Activated naive CD4-positive, alpha-beta T cell treated with anti-CD3 and anti-CD28 coated beads for 36 hours (primary cell): ENCODE data around the gene WSB1. TPM values are rescaled to one million over a fixed set of nuclear protein-coding genes. Genes with fewer than 3 reads are reported as not detected.
A peak's percentile ranks its signal among the peaks of the same experiment; 100 is the strongest.

Source experiments
- CTCF ChIA-PET: fragments of 350-600 bp; sonication (Branson Sonifier 250); formaldehyde crosslinking; loops from one replicate; lab custom pipeline; 2021; ENCODE audit warnings: antibody characterized with exemption; lab: Charles Lee
- DNase-seq: peaks from one replicate; pipeline ENCODE4 v3.0.0-alpha.2; 2020
- H3K27ac Mint-ChIP-seq: one replicate; pipeline ENCODE4 v1.8.0; 2021; ENCODE audit warnings: mild to moderate bottlenecking, mixed read lengths
- H3K27me3 Mint-ChIP-seq: one replicate; pipeline ENCODE4 v1.8.0; 2021; ENCODE audit warnings: low read depth, mixed read lengths
- H3K36me3 Mint-ChIP-seq: one replicate; pipeline ENCODE4 v1.8.0; 2021; ENCODE audit warnings: low read depth, mixed read lengths
- H3K4me1 Mint-ChIP-seq: one replicate; pipeline ENCODE4 v1.8.0; 2021; ENCODE audit warnings: low read depth, mixed read lengths
- H3K4me3 Mint-ChIP-seq: one replicate; pipeline ENCODE4 v1.8.0; 2021; ENCODE audit warnings: mild to moderate bottlenecking, moderate library complexity, mixed read lengths
- H3K9me3 Mint-ChIP-seq: one replicate; pipeline ENCODE4 v1.8.0; 2021; ENCODE audit warnings: mixed read lengths
- intact Hi-C: fragments of 100-400 bp; cut with micrococcal nuclease; formaldehyde crosslinking; loops from one replicate; pipeline ENCODE4 v1.15.1; 2023
- total RNA-seq, 2 experiments: library from RNA; stranded (reverse); gene quantifications; one replicate each; pipeline ENCODE4 v1.2.3, GENCODE V29; 2021

The WSB1 gene
- total RNA-seq, 2 experiments from 2014 or later, result 112 to 118 TPM

GRCh38 chr17:27329146-27329805 is 35.4 kb downstream of the WSB1 start:
- H3K9me3 Mint-ChIP-seq, result no peaks in the 10 kb centered on the region
- peaks cover 3% of the 10 kb centered on the region for H3K27me3 Mint-ChIP-seq
- DNase-seq, result no peak
- CTCF ChIA-PET, result interaction anchor here (1.1 to 4.2 kb wide), 2 partner anchors 93 to 94 kb away, joined by 4 to 22 read pairs; no protein-coding TSS in a partner anchor
- H3K27ac Mint-ChIP-seq, result no peak overlapping the region
- H3K36me3 Mint-ChIP-seq, result no peaks in the 10 kb centered on the region
- peaks cover 20% of the 10 kb centered on the region for H3K4me1 Mint-ChIP-seq
- no peak overlapping the region for H3K4me3 Mint-ChIP-seq
- intact Hi-C loops, result no loop called here

- intact Hi-C loops, result loop anchor here (1.0 to 2.0 kb wide), 9 partner anchors 17 to 319 kb away; partner anchors contain the start of gene WSB1
- H3K27me3 Mint-ChIP-seq, result peaks cover 3% of the 10 kb centered on the region
- no peaks in the 10 kb centered on the region for H3K9me3 Mint-ChIP-seq
- H3K4me3 Mint-ChIP-seq, result peak overlapping the region; percentile 75
- no peaks in the 10 kb centered on the region for H3K36me3 Mint-ChIP-seq
- no peak for DNase-seq
- CTCF ChIA-PET, result interaction anchor here (0.7 to 2.2 kb wide), 7 partner anchors 10 to 96 kb away, joined by 3 to 19 read pairs (median 5); no protein-coding TSS in a partner anchor
- H3K4me1 Mint-ChIP-seq, result peaks cover 20% of the 10 kb centered on the region
- peak overlapping the region; percentile 64 for H3K27ac Mint-ChIP-seq
Observed at GRCh38 chr17:27332047-27332393, 38.1 kb downstream of the WSB1 start.

GRCh38 chr17:27332485-27333409 is 38.8 kb downstream of the WSB1 start:
- DNase-seq, result peak; percentile 97
- peaks cover 3% of the 10 kb centered on the region for H3K27me3 Mint-ChIP-seq
- peaks cover 20% of the 10 kb centered on the region for H3K4me1 Mint-ChIP-seq
- H3K36me3 Mint-ChIP-seq, result no peaks in the 10 kb centered on the region
- CTCF ChIA-PET, result interaction anchor here (0.8 to 3.9 kb wide), 23 partner anchors 11 to 319 kb away, joined by 3 to 110 read pairs (median 5); no protein-coding TSS in a partner anchor
- peak overlapping the region; percentile 75 for H3K4me3 Mint-ChIP-seq
- H3K27ac Mint-ChIP-seq, result peak overlapping the region; percentile 74
- H3K9me3 Mint-ChIP-seq, result no peaks in the 10 kb centered on the region
- intact Hi-C loops, result loop anchor here (1.0 to 2.0 kb wide), 9 partner anchors 16 to 319 kb away; partner anchors contain the start of gene WSB1

GRCh38 chr17:27333410-27333980 is 39.6 kb downstream of the WSB1 start:
- Mint-ChIP-seq H3K36me3 (no peaks in the 10 kb centered on the region), H3K9me3 (no peaks in the 10 kb centered on the region), H3K27ac (peak overlapping the region; percentile 74), H3K4me3 (peak overlapping the region; percentile 75), H3K27me3 (no peaks in the 10 kb centered on the region), H3K4me1 (peaks cover 20% of the 10 kb centered on the region)
- intact Hi-C loops, result loop anchor here (2.0 kb wide), 1 partner anchor 15 kb away; no protein-coding TSS in a partner anchor
- CTCF ChIA-PET, result interaction anchor here (0.8 to 3.9 kb wide), 23 partner anchors 11 to 318 kb away, joined by 3 to 110 read pairs (median 5); no protein-coding TSS in a partner anchor
- peak; percentile 40 for DNase-seq

- intact Hi-C loops, result no loop called here
- H3K9me3 Mint-ChIP-seq, result no peaks in the 10 kb centered on the region
- H3K27me3 Mint-ChIP-seq, result no peaks in the 10 kb centered on the region
- CTCF ChIA-PET, result interaction anchor here (0.8 to 3.9 kb wide), 2 partner anchors 99 to 263 kb away, joined by 4 to 110 read pairs; no protein-coding TSS in a partner anchor
- no peak overlapping the region for H3K4me3 Mint-ChIP-seq
- no peak overlapping the region for H3K27ac Mint-ChIP-seq
- H3K36me3 Mint-ChIP-seq, result no peaks in the 10 kb centered on the region
- H3K4me1 Mint-ChIP-seq, result peaks cover 26% of the 10 kb centered on the region
- no peak for DNase-seq
Observed at GRCh38 chr17:27336184-27336583, 42.3 kb downstream of the WSB1 start.

GRCh38 chr17:27338536-27338985 is 44.6 kb downstream of the WSB1 start:
- no peaks in the 10 kb centered on the region for H3K9me3 Mint-ChIP-seq
- peaks cover 12% of the 10 kb centered on the region for H3K4me1 Mint-ChIP-seq
- H3K27ac Mint-ChIP-seq, result no peak overlapping the region
- intact Hi-C loops, result no loop called here
- no peak for DNase-seq
- H3K4me3 Mint-ChIP-seq, result no peak overlapping the region
- H3K27me3 Mint-ChIP-seq, result no peaks in the 10 kb centered on the region
- H3K36me3 Mint-ChIP-seq, result no peaks in the 10 kb centered on the region
- CTCF ChIA-PET, result interaction anchor here (1.0 to 1.1 kb wide), 2 partner anchors 102 to 312 kb away, joined by 3 to 5 read pairs; no protein-coding TSS in a partner anchor

GRCh38 chr17:27339198-27339835 is 45.4 kb downstream of the WSB1 start:
- Mint-ChIP-seq H3K9me3 (no peaks in the 10 kb centered on the region), H3K4me1 (peaks cover 6% of the 10 kb centered on the region), H3K36me3 (no peaks in the 10 kb centered on the region), H3K27ac (no peak overlapping the region), H3K4me3 (no peak overlapping the region), H3K27me3 (no peaks in the 10 kb centered on the region)
- CTCF ChIA-PET, result interaction anchor here (0.9 to 2.0 kb wide), 4 partner anchors 103 to 311 kb away, joined by 3 to 8 read pairs (median 5); no protein-coding TSS in a partner anchor
- DNase-seq, result no peak
- intact Hi-C loops, result no loop called here

- Mint-ChIP-seq H3K27ac (peak overlapping the region; percentile 68), H3K36me3 (no peaks in the 10 kb centered on the region), H3K4me1 (peaks cover 6% of the 10 kb centered on the region), H3K9me3 (no peaks in the 10 kb centered on the region), H3K4me3 (no peak overlapping the region), H3K27me3 (no peaks in the 10 kb centered on the region)
- peak; percentile 58 for DNase-seq
- CTCF ChIA-PET, result interaction anchor here (0.9 to 2.0 kb wide), 2 partner anchors 260 to 311 kb away, joined by 5 to 8 read pairs; no protein-coding TSS in a partner anchor
- intact Hi-C loops, result no loop called here
Observed at GRCh38 chr17:27339836-27340550, 46.1 kb downstream of the WSB1 start.

GRCh38 chr17:27340575-27340974 is 46.7 kb downstream of the WSB1 start:
- H3K4me1 Mint-ChIP-seq, result peaks cover 6% of the 10 kb centered on the region
- H3K4me3 Mint-ChIP-seq, result no peak overlapping the region
- H3K27me3 Mint-ChIP-seq, result no peaks in the 10 kb centered on the region
- no peaks in the 10 kb centered on the region for H3K36me3 Mint-ChIP-seq
- intact Hi-C loops, result no loop called here
- H3K9me3 Mint-ChIP-seq, result no peaks in the 10 kb centered on the region
- CTCF ChIA-PET, result interaction anchor here (0.9 to 2.0 kb wide), 2 partner anchors 260 to 310 kb away, joined by 5 to 8 read pairs; no protein-coding TSS in a partner anchor
- H3K27ac Mint-ChIP-seq, result no peak overlapping the region
- no peak for DNase-seq

GRCh38 chr17:27341041-27341471 is 47.1 kb downstream of the WSB1 start:
- Mint-ChIP-seq H3K4me3 (no peak overlapping the region), H3K27me3 (no peaks in the 10 kb centered on the region), H3K9me3 (no peaks in the 10 kb centered on the region), H3K27ac (no peak overlapping the region), H3K36me3 (no peaks in the 10 kb centered on the region), H3K4me1 (peaks cover 6% of the 10 kb centered on the region)
- intact Hi-C loops, result no loop called here
- no peak for DNase-seq
- CTCF ChIA-PET, result interaction anchor here (2.0 kb wide), 1 partner anchor 259 kb away, joined by 8 read pairs; no protein-coding TSS in a partner anchor

GRCh38 chr17:27342059-27342458 is 48.1 kb downstream of the WSB1 start:
- Mint-ChIP-seq H3K4me1 (peaks cover 6% of the 10 kb centered on the region), H3K27ac (no peak overlapping the region), H3K4me3 (no peak overlapping the region), H3K36me3 (no peaks in the 10 kb centered on the region), H3K9me3 (no peaks in the 10 kb centered on the region), H3K27me3 (no peaks in the 10 kb centered on the region)
- CTCF ChIA-PET, result interaction anchor here (0.6 to 1.0 kb wide), 2 partner anchors 83 to 107 kb away, joined by 3 read pairs; no protein-coding TSS in a partner anchor
- intact Hi-C loops, result no loop called here
- DNase-seq, result no peak
